Measurements from ENCODE around the gene SYNDIG1. TPM values are rescaled to one million over a fixed set of nuclear protein-coding genes. Genes with fewer than 3 reads are reported as not detected.

The SYNDIG1 gene
- total RNA-seq, 1 experiment from 2014 or later = not detected

DNA sequence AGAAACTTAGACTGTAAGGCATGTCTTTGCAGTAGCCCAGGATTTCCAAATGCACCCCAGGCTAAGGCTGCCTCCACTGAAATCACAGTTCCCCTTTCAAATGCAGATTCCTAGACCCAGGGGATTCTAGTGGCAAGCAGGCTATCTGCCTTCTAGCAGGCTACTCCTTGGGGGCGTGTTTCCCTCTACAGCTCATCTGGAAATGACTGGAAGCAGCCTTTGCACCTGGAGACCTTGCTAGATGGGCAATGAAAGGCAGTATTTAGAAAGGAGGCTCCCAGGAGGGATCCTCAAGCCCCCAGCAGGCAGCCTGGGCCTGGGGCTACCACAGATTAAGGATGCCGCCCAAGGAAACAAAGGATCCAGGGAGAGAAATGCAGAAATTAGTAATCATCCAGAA lies 26.0 kb upstream of the SYNDIG1 start:
- intact Hi-C loops (cut with micrococcal nuclease; ENCODE audit: unreplicated experiment) = no loop called here
- DNase-seq = no peak
- TF ChIP-seq, protein P1, sequence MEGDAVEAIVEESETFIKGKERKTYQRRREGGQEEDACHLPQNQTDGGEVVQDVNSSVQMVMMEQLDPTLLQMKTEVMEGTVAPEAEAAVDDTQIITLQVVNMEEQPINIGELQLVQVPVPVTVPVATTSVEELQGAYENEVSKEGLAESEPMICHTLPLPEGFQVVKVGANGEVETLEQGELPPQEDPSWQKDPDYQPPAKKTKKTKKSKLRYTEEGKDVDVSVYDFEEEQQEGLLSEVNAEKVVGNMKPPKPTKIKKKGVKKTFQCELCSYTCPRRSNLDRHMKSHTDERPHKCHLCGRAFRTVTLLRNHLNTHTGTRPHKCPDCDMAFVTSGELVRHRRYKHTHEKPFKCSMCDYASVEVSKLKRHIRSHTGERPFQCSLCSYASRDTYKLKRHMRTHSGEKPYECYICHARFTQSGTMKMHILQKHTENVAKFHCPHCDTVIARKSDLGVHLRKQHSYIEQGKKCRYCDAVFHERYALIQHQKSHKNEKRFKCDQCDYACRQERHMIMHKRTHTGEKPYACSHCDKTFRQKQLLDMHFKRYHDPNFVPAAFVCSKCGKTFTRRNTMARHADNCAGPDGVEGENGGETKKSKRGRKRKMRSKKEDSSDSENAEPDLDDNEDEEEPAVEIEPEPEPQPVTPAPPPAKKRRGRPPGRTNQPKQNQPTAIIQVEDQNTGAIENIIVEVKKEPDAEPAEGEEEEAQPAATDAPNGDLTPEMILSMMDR (IDR thresholded peaks at IDR 0.05; ENCODE audit: unreplicated experiment) = no peak
- Mint-ChIP-seq H3K27me3 (ENCODE audit: unreplicated experiment) (peaks cover 36% of the 10 kb centered on the region), H3K9me3 (ENCODE audit: low read depth, unreplicated experiment) (no peaks in the 10 kb centered on the region), H3K36me3 (ENCODE audit: insufficient read depth, unreplicated experiment) (no peaks in the 10 kb centered on the region), H3K27ac (ENCODE audit: unreplicated experiment) (no peak overlapping the region), H3K4me3 (ENCODE audit: low read depth, unreplicated experiment) (no peak overlapping the region), H3K4me1 (ENCODE audit: low read depth, unreplicated experiment) (no peaks in the 10 kb centered on the region)
- no TSS peak for BruUV-seq (replicated peaks)
- CTCF ChIA-PET = no interaction called here

- no peak overlapping the region for H3K4me3 Mint-ChIP-seq (ENCODE audit: low read depth, unreplicated experiment)
- CTCF ChIA-PET = no interaction called here
- BruUV-seq (replicated peaks) = no TSS peak
- no peak overlapping the region for H3K27ac Mint-ChIP-seq (ENCODE audit: unreplicated experiment)
- no peak for DNase-seq
- no peaks in the 10 kb centered on the region for H3K9me3 Mint-ChIP-seq (ENCODE audit: low read depth, unreplicated experiment)
- no peaks in the 10 kb centered on the region for H3K36me3 Mint-ChIP-seq (ENCODE audit: insufficient read depth, unreplicated experiment)
- TF ChIP-seq, protein P1 (IDR thresholded peaks at IDR 0.05; ENCODE audit: unreplicated experiment) = no peak
- peaks cover 38% of the 10 kb centered on the region for H3K27me3 Mint-ChIP-seq (ENCODE audit: unreplicated experiment)
- H3K4me1 Mint-ChIP-seq (ENCODE audit: low read depth, unreplicated experiment) = no peaks in the 10 kb centered on the region
- intact Hi-C loops (cut with micrococcal nuclease; ENCODE audit: unreplicated experiment) = no loop called here
Measured at GRCh38 chr20:24444526-24445190, 24.8 kb upstream of the SYNDIG1 start.

DNA sequence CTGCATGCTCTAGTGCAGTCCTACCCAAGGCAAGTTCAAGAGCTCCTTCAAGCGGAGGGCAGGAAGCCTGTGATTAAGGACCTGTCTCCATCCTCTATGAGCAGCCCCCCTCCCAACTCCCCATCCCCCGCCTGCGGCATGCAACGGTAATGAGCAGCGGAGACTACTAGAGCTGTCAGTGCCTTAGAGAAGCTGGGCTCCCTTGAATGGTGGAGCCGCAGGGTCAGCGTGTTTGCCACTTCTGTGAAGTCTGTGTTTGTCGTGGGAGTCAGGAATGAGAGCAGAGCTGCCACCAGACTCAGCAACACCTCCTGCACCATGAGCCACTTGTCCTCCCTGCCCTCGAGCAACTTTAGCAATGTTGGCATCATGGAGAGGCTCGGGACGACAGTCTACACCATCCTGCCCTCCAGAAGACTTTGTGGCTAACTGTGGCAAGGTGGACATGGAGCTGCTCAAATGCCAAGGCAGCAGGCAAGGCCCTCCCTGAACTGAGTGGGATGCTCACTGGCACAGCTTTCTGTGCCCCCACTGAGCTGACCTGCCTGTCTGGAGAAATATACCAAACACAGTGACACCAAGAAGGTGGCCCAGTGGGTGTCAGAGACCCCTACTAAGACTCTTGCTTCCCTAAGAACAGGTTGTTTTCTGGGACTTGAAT lies 23.8 kb upstream of the SYNDIG1 start:
- BruUV-seq (replicated peaks) = no TSS peak
- CTCF ChIA-PET = no interaction called here
- peaks cover 38% of the 10 kb centered on the region for H3K27me3 Mint-ChIP-seq (ENCODE audit: unreplicated experiment)
- no peak for DNase-seq
- H3K4me3 Mint-ChIP-seq (ENCODE audit: low read depth, unreplicated experiment) = no peak overlapping the region
- intact Hi-C loops (cut with micrococcal nuclease; ENCODE audit: unreplicated experiment) = no loop called here
- no peaks in the 10 kb centered on the region for H3K9me3 Mint-ChIP-seq (ENCODE audit: low read depth, unreplicated experiment)
- no peak overlapping the region for H3K27ac Mint-ChIP-seq (ENCODE audit: unreplicated experiment)
- H3K4me1 Mint-ChIP-seq (ENCODE audit: low read depth, unreplicated experiment) = no peaks in the 10 kb centered on the region
- TF ChIP-seq, protein P1 (IDR thresholded peaks at IDR 0.05; ENCODE audit: unreplicated experiment) = no peak
- H3K36me3 Mint-ChIP-seq (ENCODE audit: insufficient read depth, unreplicated experiment) = no peaks in the 10 kb centered on the region

GRCh38 chr20:24446811-24447210 lies 22.6 kb upstream of the SYNDIG1 start:
- no peaks in the 10 kb centered on the region for H3K9me3 Mint-ChIP-seq (ENCODE audit: low read depth, unreplicated experiment)
- CTCF ChIA-PET = no interaction called here
- no peak overlapping the region for H3K27ac Mint-ChIP-seq (ENCODE audit: unreplicated experiment)
- TF ChIP-seq, protein P1 (IDR thresholded peaks at IDR 0.05; ENCODE audit: unreplicated experiment) = no peak
- no peak overlapping the region for H3K4me3 Mint-ChIP-seq (ENCODE audit: low read depth, unreplicated experiment)
- intact Hi-C loops (cut with micrococcal nuclease; ENCODE audit: unreplicated experiment) = no loop called here
- peaks cover 39% of the 10 kb centered on the region for H3K27me3 Mint-ChIP-seq (ENCODE audit: unreplicated experiment)
- BruUV-seq (replicated peaks) = no TSS peak
- no peaks in the 10 kb centered on the region for H3K36me3 Mint-ChIP-seq (ENCODE audit: insufficient read depth, unreplicated experiment)
- no peaks in the 10 kb centered on the region for H3K4me1 Mint-ChIP-seq (ENCODE audit: low read depth, unreplicated experiment)
- DNase-seq = no peak
